Cardiac atrium fibroblast (primary cell): ENCODE results near the gene DPP6. TPM values are rescaled to one million over a fixed set of nuclear protein-coding genes. Genes with fewer than 3 reads are reported as not detected.

Experiments used
- total RNA-seq: library from RNA; depleted of rRNA; stranded (reverse); fragments of >200 nt; gene quantifications from 2 replicates; pipeline ENCODE4 v1.2.3, GENCODE V29; 2015

Gene DPP6
- total RNA-seq: not detected in 2 replicates

DNA sequence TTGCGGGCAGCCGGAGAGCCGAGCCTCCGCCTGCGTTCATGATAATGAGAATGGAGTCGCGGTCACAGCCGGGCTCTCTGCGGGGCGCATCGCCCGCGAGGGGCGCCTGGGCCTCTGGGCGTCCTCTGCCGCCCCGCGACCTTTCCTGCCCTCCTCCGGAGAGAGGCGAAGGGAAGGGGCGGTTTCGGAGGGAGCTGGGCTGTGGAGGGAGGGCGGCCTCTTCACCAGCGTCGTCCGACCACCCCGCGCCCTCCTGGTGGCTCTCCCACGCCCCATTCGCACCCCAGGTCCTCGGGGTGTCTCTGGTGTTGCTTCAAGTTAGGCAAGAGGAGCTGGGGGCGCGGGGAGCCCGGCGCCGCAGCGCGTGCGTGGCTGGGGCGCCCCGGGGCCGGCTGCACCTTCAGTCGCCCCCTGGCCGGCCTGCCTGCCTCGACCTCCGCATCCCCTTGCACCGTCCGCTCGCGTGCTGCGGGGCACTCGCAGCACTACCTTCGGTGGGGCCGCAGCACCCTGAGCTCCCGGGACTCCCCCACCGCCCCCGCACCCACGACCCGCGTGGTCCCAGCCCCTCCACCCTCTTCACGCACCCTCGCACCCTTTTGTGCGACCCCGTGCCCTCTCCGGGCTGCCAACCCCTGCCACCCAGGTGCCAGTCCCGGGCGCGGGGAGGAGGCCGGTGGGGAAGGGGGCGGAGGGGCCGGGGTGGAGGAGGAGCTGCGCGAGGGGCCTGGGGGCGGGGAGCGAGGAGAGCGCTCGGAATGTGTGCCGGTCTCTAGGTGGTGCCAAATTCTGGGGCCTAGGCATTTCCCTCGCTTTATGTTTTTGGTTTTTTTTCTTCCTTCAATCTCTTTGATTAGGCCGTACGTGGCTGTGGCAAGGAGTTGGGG is at the start of gene DPP6:
DPP6 (plus strand) TSS at position 756 of the 887 bp plus-strand sequence.

